H1 (cell line): ENCODE data around the gene GRK5.

Source experiments
- BCL11A ChIP-seq, 2 experiments: IDR thresholded peaks; one replicate each; pipeline ENCODE4 v1.6.1; 2011; ENCODE audit warnings: low read depth in 2 of 2, low read length in 2 of 2, mild to moderate bottlenecking in 2 of 2
- CHD1 ChIP-seq: IDR thresholded peaks from 2 replicates; pipeline ENCODE4 v1.6.1; 2012; ENCODE audit warnings: low read depth, low read length, improper control_type of control experiment
- CTCF ChIP-seq, 3 experiments: IDR thresholded peaks; 1 replicate in 2 of 3; 2 replicates in 1 of 3; pipeline versions ENCODE4 v1.5.1 to v1.6.1; 2011; ENCODE audit warnings: low read length in 3 of 3, mild to moderate bottlenecking in 3 of 3, inconsistent platforms in 2 of 3, low read depth in 1 of 3, moderate library complexity in 1 of 3; ENCODE audit not compliant: insufficient read depth in 1 of 3; ENCODE audit errors: control extremely low read depth in 1 of 3
- EZH2 ChIP-seq: fragments of 200-600 bp; sonication (generic); IDR thresholded peaks from 2 replicates; pipeline ENCODE4 v1.7.1; 2012; ENCODE audit warnings: low read depth, mild to moderate bottlenecking, moderate library complexity, low read length, inconsistent platforms; ENCODE audit not compliant: severe bottlenecking
- HDAC2 ChIP-seq, 2 experiments: fragments of 300-600 bp in 1 of 2; sonication (generic) in 1 of 2; IDR thresholded peaks; 2 replicates each; pipeline ENCODE4 v1.6.1; 2011 to 2012; ENCODE audit warnings: low read depth in 2 of 2, low read length in 2 of 2, mild to moderate bottlenecking in 2 of 2, moderate library complexity in 2 of 2, borderline replicate concordance in 1 of 2, inconsistent platforms in 1 of 2
- JUND ChIP-seq: IDR thresholded peaks from 2 replicates; pipeline ENCODE4 v1.6.1; 2011; ENCODE audit warnings: mild to moderate bottlenecking, improper control_type of control experiment, low read length
- POLR2A ChIP-seq, 2 experiments: IDR thresholded peaks; 1 replicate in 1 of 2; 2 replicates in 1 of 2; pipeline ENCODE4 v1.6.1; 2011; ENCODE audit warnings: low read depth in 2 of 2, low read length in 2 of 2, mild to moderate bottlenecking in 2 of 2; ENCODE audit errors: control extremely low read depth in 1 of 2
- POLR2AphosphoS5 ChIP-seq: IDR thresholded peaks from 2 replicates; pipeline ENCODE4 v1.6.1; 2011; ENCODE audit warnings: low read depth, low read length
- SIN3A ChIP-seq, 2 experiments: IDR thresholded peaks in 1 of 2; conservative IDR thresholded peaks in 1 of 2; 2 replicates each; pipeline ENCODE4 v1.6.1; 2011 to 2012; ENCODE audit warnings: low read length in 2 of 2, improper control_type of control experiment in 1 of 2, low read depth in 1 of 2, mild to moderate bottlenecking in 1 of 2
- SP2 ChIP-seq: IDR thresholded peaks from 2 replicates; pipeline ENCODE4 v1.6.1; 2012; ENCODE audit warnings: mild to moderate bottlenecking, low read length, inconsistent platforms
- SUZ12 ChIP-seq: fragments of 200-600 bp; sonication (generic); IDR thresholded peaks from 2 replicates; pipeline ENCODE4 v1.6.1; 2012; ENCODE audit warnings: mild to moderate bottlenecking, inconsistent platforms, low read length, moderate library complexity, mixed read lengths
- USF2 ChIP-seq: IDR thresholded peaks from 2 replicates; pipeline ENCODE4 v1.6.1; 2011; ENCODE audit warnings: low read length, improper control_type of control experiment
- YY1 ChIP-seq: IDR thresholded peaks from 2 replicates; pipeline ENCODE4 v1.6.1; 2011; ENCODE audit warnings: low read depth, mild to moderate bottlenecking, low read length

- no peak for TF ChIP-seq CTCF (IDR thresholded peaks at IDR 0.05; ENCODE audit: control extremely low read depth in 1 of 3, insufficient read depth in 1 of 3, low read depth in 1 of 3, low read length in 3 of 3)
- no peak for TF ChIP-seq POLR2A (IDR thresholded peaks at IDR 0.05; ENCODE audit: control extremely low read depth in 1 of 2, low read depth in 2 of 2, low read length in 2 of 2)
- no peak for TF ChIP-seq YY1
- TF ChIP-seq SP2: no peak
- no peak for TF ChIP-seq CHD1
- TF ChIP-seq SUZ12: no peak
- TF ChIP-seq SIN3A (conservative IDR thresholded peaks at IDR 0.05 in 1 of 2, IDR thresholded peaks at IDR 0.05 in 1 of 2; ENCODE audit: low read depth in 1 of 2, low read length in 2 of 2): no peak
- TF ChIP-seq EZH2: no peak
- TF ChIP-seq BCL11A (IDR thresholded peaks at IDR 0.05; ENCODE audit: low read depth in 2 of 2, low read length in 2 of 2): no peak
- TF ChIP-seq HDAC2 (IDR thresholded peaks at IDR 0.05; ENCODE audit: borderline replicate concordance in 1 of 2, low read depth in 2 of 2, low read length in 2 of 2): no peak
- no peak for TF ChIP-seq JUND
- no peak for TF ChIP-seq USF2
- TF ChIP-seq POLR2AphosphoS5: no peak
These were observed 235.3 kb downstream of the GRK5 start for GRCh38 chr10:119442758-119443060.
